PFSK-1 (cell line): ENCODE results near the gene AP2B1.

ENCODE experiments used
- FOXP2 ChIP-seq: optimal IDR thresholded peaks from 2 replicates; pipeline ENCODE3; 2011; ENCODE audit warnings: borderline replicate concordance, control low read depth, inconsistent platforms; ENCODE audit not compliant: insufficient read depth; ENCODE audit errors: extremely low read length, extremely low read depth
- POLR2AphosphoS5 ChIP-seq: IDR thresholded peaks from 2 replicates; pipeline ENCODE4 v1.6.1; 2012; ENCODE audit warnings: low read depth, mild to moderate bottlenecking, control low read depth, low read length, moderate library complexity
- SIN3A ChIP-seq: IDR thresholded peaks from 2 replicates; pipeline ENCODE4 v1.6.1; 2012; ENCODE audit warnings: mild to moderate bottlenecking, low read length, moderate library complexity, borderline replicate concordance; ENCODE audit not compliant: insufficient read depth
- TAF1 ChIP-seq: IDR thresholded peaks from 2 replicates; pipeline ENCODE4 v1.6.1; 2012; ENCODE audit warnings: low read length, control low read depth, borderline replicate concordance; ENCODE audit not compliant: insufficient read depth
- TF ChIP-seq, protein P1 (sequence below), 2 experiments: IDR thresholded peaks; 2 replicates each; pipeline versions ENCODE4 v1.6.1 to v1.8.0; 2011 to 2012; ENCODE audit warnings: low read depth in 2 of 2, low read length in 2 of 2, control low read depth in 1 of 2, inconsistent platforms in 1 of 2, mild to moderate bottlenecking in 1 of 2, moderate library complexity in 1 of 2; ENCODE audit not compliant: insufficient read depth in 1 of 2

The AP2B1 gene

DNA sequence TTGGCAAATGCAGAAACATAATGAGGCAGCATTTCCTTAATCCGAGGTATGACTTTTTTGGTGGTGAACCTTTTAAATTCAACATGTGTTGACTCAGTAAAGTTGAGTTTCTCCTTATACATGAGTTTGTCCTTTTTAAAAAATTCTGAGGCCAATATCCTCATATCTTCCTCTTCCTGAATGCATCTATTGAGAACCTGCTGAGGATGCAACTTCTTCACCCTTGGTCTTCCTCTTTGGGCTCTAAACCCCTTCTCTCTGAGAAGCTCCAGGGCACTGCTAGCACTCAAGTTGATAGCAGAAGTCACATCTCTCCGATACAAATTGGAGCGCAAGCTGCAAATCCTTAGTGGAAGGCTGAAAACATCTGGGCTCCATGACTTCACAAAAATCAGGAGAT lies 29.8 kb upstream of the AP2B1 start:
- TF ChIP-seq, protein P1, sequence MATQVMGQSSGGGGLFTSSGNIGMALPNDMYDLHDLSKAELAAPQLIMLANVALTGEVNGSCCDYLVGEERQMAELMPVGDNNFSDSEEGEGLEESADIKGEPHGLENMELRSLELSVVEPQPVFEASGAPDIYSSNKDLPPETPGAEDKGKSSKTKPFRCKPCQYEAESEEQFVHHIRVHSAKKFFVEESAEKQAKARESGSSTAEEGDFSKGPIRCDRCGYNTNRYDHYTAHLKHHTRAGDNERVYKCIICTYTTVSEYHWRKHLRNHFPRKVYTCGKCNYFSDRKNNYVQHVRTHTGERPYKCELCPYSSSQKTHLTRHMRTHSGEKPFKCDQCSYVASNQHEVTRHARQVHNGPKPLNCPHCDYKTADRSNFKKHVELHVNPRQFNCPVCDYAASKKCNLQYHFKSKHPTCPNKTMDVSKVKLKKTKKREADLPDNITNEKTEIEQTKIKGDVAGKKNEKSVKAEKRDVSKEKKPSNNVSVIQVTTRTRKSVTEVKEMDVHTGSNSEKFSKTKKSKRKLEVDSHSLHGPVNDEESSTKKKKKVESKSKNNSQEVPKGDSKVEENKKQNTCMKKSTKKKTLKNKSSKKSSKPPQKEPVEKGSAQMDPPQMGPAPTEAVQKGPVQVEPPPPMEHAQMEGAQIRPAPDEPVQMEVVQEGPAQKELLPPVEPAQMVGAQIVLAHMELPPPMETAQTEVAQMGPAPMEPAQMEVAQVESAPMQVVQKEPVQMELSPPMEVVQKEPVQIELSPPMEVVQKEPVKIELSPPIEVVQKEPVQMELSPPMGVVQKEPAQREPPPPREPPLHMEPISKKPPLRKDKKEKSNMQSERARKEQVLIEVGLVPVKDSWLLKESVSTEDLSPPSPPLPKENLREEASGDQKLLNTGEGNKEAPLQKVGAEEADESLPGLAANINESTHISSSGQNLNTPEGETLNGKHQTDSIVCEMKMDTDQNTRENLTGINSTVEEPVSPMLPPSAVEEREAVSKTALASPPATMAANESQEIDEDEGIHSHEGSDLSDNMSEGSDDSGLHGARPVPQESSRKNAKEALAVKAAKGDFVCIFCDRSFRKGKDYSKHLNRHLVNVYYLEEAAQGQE (IDR thresholded peaks at IDR 0.05; ENCODE audit: insufficient read depth in 1 of 2, low read depth in 2 of 2, low read length in 2 of 2), result no peak
- TF ChIP-seq FOXP2 (no peak), TAF1 (no peak), SIN3A (no peak), POLR2AphosphoS5 (no peak)

DNA sequence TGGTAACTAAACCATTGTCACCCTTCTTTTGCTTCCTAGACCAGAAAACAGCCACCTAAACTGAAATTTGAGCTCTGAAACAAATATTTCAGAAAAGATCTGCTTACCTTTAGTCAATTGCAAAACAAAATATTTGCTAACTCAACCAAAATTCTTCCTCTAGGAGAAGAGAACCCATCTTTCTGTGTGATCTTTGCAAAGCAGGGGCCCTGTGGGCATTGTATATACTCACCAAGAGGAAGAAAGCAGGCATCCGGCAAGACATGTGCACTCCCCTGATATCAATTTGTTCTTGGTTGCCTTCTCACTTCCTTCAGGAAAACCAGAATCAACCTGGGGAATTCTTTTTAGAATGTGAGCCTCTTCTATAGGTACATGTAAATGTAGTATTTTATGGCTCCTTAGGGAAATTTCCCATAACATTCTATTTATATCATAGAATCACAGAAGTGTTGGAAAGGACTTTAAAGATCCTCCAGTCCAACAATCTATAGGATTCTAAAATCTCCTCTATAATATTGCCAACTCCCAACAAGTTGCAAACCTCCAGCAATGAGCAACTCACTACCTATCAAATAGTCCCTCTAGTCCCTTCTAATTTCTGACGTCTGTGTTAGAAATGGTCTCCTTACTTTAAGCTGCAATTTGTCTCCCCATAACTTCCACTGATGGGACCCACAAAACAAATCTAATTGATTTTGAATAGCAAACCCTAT lies 27.5 kb upstream of the AP2B1 start:
- TF ChIP-seq, protein P1 (IDR thresholded peaks at IDR 0.05; ENCODE audit: insufficient read depth in 1 of 2, low read depth in 2 of 2, low read length in 2 of 2), result no peak

DNA sequence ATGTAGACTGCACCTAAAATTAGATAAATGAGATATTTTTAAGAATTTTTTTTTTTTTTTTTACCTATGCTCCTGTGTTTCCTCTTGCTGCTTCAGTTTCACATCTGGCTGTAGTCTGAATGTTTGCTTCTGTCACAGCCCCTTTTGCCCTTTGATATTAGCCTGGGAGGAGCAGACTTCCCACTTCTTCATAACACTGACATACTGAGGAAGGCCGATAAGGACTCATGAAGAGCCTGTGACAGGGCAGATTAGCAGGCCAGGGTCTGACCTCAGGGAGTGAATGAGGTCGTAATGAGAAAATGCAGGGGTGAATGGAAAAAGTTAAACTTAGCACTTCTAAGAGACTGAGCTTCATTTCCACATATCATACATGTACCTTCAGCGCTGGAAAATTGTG lies 26.4 kb upstream of the AP2B1 start, which contains the start of gene SLFN14:
Gene SLFN14 (minus strand): TSS at position 117 of the 400 bp plus-strand sequence. CDS start 2,757 bp downstream, outside the sequence.
- TF ChIP-seq, protein P1 (IDR thresholded peaks at IDR 0.05; ENCODE audit: insufficient read depth in 1 of 2, low read depth in 2 of 2, low read length in 2 of 2), result no peak
- no peak for TF ChIP-seq TAF1
- TF ChIP-seq POLR2AphosphoS5, result no peak
- TF ChIP-seq FOXP2, result no peak
- no peak for TF ChIP-seq SIN3A

DNA sequence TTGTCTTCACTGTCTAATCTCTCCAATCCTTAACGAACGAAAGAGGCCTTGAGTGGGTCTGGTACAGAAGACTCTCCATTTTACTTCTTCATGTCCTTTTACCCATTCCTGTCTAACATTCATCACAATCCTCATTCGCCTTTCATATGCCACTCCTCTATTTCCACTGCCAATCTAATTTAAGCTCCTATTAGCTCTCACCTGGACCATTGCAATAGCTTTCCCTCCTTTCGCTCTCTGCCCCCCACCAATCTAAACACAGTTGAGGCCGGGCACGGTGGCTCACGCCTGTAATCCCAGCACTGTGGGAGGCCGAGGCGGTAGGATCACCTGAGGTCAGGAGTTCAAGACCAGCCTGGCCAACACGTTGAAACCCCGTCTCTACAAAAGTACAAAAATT lies 20.2 kb upstream of the AP2B1 start:
- no peak for TF ChIP-seq SIN3A
- TF ChIP-seq, protein P1 (IDR thresholded peaks at IDR 0.05; ENCODE audit: insufficient read depth in 1 of 2, low read depth in 2 of 2, low read length in 2 of 2), result no peak
- no peak for TF ChIP-seq POLR2AphosphoS5
- TF ChIP-seq TAF1, result no peak
- TF ChIP-seq FOXP2, result no peak

DNA sequence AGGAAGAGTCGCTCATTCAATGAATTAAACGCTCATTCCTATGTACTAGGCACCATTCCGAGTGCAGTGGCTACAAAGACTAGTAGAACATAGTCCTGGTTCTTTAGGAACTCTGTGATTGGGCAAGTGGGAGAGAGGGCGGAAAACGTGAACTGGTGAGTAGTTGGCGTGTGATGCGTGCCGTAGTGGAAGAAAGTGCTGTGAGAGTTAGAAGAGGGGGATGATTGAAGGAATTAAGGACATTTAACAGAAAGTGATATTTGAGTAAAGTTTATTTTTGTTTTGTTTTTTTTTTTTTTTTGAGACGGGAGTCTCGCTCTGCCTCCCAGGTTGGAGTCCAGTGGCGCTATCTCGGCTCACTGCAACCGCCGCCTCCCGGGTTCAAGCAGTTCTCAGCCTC lies 18.6 kb upstream of the AP2B1 start:
- TF ChIP-seq FOXP2 (no peak), TAF1 (no peak), SIN3A (no peak), POLR2AphosphoS5 (no peak)
- TF ChIP-seq, protein P1 (IDR thresholded peaks at IDR 0.05; ENCODE audit: insufficient read depth in 1 of 2, low read depth in 2 of 2, low read length in 2 of 2), result no peak
